Colon (tissue), 2 donors: ENCODE results near the gene TXLNB.

ENCODE experiments used
- FAIRE-seq: peaks from 2 replicates; lab custom pipeline; 2012; peaks lifted over from hg19 to GRCh38; lab: Jason Lieb, UNC
- donor health status: control.
- donor health status: control.

The TXLNB gene

DNA sequence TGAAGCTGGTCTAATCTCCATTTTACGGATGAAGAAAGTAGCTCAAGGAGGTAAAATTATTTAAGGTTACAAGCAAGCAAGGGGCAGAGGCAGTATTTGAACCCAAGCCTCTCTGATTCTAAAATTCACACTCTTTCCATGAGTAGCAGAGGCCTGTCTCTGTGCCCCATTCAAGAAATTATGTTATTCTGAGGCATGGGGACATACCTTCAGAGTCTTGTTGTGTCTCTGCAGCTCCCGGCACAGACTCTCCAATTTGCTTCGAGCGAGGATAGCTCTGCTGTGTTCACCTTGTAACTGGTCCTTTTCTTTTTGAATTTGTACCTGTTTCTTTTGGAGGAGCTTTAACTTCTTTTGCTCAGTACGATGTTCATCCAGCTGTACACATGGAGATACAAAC, 21.5 kb downstream of the TXLNB start:
- no peak for FAIRE-seq

DNA sequence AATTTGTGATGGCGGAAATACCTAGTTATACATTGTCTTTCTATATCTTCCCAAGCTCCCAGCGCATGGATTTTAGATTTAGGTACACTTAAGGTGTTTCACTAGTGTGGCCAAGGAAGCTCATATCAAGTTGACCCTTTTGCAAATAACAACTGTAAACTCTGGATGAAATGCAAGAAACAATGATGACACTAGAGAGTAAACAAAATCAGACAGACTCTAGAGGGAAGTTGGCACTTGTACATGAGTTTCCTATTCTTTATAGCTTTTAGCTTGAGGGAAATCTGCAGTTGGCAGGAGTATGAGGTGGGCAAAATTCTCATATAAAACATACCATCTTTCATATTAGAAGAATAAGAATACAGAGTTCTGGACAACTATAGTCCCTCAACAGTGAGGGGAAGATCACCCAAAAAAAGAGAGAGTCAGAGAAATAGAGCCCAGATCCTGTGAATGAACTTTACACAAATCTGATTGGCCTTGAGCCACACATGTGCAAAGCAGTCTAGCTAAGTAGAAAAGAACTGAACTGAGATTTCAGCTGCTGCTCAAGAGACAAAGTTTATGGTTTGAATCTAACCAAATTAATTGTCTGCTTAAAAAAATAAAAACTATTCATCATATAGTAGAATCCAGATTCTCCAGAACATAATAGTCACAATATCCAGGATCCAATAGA, 26.1 kb downstream of the TXLNB start:
- no peak for FAIRE-seq

DNA sequence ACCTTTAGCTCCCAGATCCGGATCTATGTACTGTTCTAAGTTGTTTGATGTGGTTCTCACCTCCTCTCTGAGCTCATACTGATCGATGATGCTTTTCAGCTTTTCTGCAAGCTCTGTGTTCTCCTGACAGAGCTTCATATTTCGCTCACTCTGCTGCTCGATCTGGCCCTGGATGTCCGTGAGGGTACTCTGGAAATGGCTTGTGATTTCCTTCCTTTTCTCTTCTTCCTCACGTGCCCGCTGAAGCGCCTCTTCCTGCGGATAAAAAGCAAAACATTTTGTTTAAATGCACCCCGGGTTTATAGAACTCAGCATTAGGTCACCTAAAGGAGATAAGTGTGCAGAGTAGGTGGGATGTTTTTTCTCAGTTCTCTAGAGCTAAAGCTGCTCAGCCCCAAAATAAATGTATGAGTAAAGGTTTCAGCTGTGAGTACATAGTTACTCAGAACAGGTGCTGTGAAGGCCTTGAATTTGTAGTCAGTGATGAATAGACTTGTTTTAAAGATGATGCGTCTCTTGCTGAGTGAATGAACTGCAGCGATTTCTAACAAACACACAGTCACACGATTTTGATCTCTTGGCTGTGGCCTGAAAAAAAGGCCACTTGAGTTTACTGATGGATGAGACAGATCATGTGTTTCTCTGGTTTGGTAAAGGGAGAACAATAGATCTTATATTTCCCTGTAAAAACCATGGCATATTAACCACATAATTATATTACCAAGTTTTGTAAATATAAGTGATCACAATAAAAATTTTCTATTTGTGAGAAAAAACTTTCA, 29.1 kb downstream of the TXLNB start:
- no peak for FAIRE-seq

DNA sequence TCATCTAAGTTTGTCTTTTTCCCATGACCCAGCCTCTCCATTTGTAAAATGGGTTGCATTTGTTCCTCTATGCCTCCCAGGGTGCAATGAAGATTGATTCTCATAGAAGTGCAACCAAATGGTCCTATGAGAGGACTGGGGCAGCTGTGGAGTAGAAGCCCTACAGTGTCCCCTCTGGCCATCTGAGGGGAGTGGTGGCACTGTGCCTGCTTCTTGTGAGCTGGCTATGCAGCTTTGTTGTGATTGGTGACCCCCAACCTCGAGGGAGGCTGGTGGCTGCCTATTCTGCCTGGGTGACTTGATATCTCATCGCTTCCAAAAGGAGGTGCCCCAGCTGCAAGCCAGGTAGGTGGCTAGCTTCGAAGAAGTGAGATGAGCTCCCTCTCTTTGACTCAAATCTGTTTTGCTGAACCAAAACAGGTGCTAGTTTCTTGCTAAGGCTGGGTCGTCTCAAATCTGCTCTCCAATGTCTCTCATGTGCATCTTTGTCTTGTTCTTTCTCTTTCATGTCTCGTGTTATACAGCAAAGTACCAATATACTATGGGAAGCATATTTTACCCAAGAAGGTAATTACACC, 33.9 kb downstream of the TXLNB start:
- no peak for FAIRE-seq

DNA sequence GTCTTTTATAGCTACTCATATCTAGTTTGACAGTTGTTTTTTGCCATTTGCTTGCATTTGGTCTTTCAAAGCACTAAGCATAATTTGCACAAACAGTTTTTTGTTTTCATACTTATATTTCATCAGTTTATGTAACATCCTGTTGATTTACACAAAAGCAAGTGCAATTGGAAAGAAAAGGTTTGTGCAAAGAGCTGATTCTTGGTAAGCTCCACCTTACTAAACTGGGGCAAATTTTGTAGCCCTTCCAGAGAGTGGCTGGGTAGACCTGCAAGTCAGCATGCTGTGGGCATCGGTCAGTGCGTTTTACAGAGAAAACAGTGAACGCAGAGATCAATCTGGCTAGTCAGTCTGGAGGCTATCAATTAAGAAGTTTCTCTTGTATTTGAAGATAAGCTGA, 34.5 kb downstream of the TXLNB start:
- no peak for FAIRE-seq

DNA sequence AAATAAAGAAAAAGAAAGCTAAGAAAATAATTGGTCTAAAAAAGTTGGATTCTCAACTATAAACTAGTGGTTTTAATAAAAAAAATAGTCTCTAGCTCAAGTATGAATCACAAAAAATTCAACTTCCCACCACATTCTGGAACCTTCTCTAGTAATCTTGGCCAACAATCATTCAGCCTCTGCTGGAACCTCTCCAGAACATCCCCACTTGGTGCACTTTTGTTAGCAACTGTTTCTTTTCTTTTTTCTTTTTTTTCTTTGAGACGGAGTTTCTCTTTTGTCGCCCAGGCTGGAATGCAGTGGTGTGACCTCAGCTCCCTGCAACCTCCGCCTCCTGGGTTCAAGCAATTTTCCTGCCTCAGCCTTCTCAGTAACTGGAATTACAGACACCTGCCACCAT, 35.7 kb downstream of the TXLNB start:
- no peak for FAIRE-seq

DNA sequence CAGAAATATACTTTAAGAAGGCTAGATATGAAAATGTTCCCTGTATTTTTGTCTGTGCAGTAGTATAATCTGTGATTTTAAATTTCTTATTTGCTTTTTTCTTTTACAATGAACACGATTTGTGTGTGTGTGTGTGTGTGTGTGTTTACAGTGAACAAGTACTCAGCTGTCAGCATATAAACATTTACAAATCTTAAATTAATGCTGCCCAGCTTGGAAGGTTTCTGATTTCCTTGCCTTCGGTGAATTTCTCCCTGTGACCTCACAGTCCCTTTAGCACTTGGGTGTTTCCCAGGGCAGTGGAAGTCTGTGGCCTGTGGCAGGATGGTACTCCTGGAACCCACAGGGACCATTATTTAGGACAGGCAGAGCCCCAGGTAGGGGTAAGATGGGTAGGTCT, 37.6 kb downstream of the TXLNB start:
- no peak for FAIRE-seq

DNA sequence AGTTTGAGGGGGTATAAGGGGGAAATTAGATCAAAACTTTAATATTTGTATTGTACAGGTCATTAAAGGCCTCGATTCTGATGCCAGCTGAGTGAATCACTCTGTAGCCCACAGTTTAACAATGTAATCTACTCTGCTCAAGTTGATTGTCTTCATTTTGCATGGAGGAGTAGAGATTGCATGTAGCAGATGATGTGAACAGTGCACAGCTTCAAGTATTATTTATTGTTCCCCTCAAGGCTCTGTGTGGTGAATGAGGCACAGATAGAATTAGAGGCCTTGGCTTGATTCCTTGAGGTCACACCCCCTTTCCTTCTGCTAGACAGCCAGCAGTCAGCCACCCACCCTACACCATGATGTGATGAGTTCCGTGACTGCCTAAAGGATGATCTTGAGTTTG, 38.1 kb downstream of the TXLNB start:
- no peak for FAIRE-seq

DNA sequence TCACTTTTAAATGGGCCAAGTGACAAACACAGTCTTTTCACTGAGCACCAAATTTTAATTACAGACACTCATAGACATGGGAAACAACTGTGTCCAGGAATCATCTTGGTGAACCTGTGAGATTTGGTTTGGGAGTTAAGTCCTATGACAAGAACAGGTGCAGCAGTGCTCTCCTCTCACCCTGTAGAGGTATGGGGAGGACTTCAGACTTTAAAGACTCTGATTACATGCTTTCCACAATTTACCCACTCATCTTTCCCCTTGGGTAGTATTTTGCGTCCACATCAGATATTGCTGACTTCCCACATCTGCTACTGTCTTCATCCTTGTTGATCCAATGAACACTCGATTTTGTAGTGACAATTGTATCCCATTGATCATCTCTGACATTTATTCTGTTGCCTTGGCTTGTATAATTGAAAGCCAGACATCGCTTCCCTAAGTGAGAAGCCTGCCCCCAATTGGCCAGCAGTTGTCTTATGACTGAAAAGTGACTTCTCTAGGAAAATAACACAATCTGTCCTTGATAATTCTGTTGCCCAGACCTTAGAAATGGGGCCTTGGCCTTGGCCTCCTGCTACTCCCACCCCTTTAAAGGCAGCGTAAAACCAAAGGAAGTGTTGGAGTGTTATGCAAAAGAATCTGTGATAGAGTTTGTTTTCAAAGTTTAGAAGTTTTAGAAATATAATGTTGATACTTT, 40.0 kb downstream of the TXLNB start:
- no peak for FAIRE-seq

DNA sequence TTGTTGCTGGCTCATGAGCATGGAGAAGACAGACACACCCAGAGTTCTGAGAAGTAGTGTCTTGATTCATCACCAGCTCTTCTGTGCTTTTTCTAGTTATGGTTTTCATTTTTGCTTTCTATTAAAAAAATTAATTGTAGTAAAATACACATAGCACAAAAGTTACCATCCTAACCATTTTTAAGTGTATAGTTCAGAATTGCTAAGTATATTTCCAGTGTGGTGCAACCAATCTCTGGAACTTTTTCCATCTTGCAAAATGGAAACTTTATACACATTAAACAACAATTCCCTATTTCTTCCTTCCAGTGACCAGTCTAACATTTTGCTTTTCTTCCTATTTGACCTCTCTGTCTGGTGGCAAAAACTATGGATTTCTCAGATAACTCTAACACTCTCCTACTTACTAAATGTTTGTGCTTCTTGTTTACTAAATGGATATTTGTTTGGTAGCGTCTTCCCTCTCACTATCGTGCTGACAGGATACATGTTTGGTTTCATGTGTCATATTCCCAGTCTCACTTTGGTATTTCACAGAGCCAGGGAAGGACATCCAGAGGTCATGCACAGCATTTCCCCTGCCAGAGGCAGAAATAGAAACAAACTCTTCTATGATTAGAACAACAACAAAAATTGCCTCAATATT, 40.6 kb downstream of the TXLNB start:
- FAIRE-seq, result no peak

DNA sequence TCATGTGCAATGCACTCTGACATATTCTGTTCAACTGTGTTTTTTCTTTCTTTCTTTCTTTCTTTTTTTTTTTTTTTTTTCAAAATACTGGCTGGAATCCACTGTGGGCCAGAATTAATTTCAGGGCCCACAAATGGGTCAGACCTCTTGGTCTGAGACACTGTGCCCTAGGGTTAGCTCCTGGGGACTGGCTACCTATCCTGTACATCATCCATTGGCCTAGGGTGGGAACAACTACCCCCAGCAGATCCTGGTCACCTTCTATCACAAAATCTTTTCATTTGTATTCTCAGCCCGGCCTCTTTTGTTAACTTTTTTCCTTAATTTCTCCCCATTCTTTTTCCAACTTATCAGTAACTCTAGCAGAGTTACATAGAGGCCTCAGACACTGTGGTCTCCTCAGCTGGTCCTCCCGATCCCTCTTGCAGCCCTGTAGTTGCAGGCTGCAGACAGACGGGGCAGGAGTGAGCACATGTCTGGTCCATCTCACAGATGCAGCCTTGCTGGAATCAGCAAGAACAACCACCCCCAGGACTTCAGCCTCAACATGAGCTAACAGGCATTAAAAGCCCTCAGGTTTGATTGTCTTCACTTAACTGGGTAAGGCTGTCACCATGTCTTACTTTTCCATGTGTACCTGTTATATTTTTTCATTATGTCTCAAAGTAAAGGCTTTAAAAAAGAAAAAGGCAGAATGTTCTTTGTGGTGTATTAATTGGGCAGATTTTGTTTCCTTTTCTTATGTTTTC, 41.3 kb downstream of the TXLNB start:
- no peak for FAIRE-seq

DNA sequence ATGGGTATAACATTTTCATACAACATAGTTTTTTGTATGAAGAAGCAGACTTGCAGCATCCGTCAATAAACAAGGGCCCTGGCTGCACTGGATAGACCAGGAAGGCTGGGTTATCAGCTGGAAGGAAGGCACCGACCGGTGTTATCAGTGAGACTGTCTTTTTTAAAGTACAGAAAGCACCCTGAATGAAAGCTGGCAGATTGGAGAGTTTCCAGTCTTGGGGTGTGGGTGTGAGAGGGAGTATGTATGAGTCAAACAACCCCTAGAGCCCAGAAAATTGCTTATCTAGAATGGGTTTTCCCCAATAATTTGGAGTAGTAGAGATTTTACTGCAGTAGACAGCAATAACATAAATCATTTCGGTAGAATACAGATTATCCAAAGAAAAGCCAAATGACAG, 42.4 kb downstream of the TXLNB start:
- FAIRE-seq, result no peak

DNA sequence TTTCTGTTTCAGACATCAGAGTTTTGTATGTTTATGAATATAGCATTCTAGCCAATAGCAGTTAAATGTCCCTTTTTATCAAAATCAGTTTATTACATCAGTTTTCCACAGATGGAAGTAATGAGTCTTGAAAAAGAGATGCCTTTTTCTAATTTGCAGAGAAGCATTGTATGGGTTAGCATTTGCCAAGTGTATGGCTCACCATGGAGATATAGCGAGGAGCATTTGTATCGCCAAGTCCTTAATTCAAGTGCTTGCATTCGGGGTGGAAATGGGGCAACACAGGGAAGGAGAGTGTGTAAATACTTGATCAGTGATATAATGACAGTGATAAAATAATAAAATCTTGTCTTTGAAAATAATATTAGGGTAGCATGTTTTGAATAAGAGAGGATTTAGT, 42.9 kb downstream of the TXLNB start:
- FAIRE-seq, result no peak

DNA sequence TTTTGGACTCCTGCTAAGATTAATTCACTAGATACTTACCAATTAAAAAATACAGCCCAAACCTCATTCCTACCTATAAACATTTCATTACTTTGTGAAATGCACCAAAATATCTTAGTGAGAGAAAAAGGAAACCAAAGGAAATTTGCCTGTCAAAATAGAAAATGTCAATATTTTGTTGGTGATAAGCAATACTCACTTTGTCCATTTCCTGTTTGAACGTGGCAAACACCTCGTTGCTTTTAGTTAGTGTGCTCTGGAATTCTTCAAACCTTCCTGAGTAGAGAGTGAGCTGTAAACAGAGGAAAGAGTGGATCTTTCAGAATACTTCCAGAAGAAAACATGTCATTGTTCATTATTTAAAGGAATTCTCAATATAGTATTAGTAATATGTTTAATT, 44.2 kb downstream of the TXLNB start:
- no peak for FAIRE-seq

DNA sequence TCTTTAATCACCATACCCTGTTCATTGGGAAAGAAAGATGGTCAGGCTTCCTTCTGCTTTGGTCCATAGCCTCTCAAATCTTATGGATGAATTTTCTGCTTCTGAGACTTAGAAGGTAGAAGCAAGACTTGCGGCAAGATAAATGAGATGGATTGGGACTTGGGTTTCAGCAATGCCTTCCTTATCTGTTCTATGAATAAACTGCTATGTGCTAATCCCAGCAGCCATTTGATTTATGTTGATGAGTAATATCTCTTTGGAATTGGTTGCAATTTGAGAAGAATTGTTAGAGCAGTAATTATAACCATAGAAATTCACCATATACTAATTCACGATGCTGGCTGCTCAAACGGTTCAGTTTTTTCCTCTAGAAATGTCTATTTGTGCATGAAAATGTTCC, 48.3 kb downstream of the TXLNB start:
- FAIRE-seq, result no peak

DNA sequence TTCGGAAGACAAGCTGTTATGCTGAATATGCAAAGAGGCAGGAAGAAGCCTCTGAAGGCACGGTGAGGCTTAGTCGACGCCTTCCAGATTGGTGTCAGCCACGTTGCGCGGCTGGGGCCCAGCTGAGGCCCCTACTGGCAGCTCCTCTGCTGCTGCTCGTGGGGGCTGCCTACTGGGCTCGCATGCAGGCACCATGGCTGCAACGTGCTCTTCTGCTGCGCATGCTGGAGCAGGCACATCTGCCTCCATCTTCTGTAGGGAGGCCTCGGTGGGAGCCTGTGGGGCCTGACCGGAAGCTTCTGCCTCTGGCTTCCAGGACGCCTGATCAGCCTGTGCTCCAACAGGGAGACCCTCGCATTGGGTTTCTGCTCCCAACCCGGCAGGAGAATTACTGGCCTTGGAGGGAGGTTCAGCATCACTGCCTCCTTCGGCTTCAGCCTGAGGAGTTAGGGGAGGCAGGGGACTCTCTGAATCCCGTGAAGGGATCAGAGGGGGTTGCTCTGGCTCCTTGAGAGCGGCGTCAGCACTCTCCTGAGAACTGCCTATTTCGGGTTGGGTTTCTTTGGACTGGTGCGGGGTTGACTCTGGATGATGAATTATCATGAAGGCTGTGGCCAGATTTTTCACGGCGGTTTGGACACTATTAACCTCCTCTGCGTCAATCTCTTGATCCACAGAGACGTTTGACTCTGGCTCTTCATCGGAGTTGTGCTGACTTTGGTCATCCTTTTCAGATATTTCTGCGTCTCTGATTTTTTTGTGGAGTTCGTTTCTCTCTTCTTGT, 49.1 kb downstream of the TXLNB start:
- FAIRE-seq, result no peak

DNA sequence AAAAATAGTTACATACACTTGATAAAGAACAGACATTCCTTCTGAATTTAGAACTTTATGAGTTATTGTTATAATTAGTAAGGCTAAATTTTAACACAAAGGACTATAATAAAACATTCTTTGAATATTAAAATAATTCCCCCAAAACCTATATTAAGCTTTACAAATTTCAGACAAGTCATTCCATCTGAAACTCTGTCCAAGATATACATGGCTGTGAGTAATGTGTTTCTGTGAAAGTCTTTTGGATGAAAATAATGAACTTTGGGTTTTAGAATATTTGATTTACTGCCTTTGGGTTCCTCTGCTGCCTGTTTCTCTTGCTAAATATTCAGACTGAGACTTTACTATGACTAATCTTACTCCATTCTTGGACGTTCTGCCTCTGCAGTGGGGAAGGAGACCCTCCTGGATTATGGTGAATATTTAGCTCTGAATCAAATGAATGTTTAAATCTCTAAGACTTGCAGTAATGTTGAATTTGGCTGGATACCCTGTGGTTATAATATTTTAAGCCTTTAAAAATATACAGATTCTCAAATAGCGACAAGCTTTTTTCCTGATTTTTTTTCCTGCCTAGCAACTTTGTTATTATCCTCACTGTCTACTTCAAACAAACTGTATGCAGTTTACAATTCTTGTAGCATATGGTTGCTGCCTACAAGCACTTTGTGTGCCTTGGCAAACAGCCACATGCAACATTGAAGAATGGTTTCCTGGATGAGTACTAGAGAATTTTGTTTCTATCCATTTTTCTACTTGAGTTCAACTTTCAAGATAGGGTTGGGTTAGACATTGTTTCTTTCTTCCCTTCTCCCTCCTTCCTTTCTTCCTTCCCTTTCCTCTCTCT, 51.4 kb downstream of the TXLNB start:
- FAIRE-seq, result no peak

DNA sequence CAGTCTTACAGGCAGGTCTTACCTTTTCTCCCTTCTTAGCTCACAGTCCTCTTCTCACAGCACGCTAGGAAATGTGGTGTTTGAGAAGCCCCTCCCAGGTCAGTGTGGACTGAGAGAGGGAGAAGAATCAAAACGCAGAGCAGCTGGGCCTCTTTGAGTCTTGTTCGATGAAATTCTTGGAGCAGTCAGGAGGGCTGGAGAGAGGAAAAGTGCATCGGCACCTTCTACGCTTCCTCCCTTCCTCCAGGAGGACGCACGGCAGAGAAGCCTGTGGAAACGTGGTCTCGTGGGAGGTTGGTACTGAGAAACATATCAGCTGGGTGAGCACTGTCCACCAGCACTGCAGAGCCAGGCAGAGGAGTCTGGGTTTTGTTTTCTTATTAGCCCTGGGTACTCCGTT, 52.7 kb downstream of the TXLNB start:
- no peak for FAIRE-seq

DNA sequence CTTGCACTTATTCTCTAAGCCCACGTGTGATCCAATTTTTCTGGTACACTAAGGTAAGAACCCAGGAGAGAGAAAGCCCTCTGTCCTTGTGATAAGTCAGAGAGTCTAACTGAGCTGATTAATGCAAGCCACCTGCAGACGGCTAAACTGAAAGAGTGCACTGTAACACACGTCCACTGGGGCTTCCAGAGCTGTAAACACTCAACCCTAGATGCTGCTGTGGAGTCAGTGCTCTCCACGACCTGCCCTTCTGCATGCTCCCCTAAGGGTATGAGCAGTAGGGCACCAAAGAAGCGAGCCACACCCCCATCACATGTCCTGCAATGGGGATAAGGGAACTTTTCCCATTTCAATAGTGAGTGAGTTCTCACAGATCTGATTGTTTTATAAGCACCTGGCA, 55.7 kb downstream of the TXLNB start:
- no peak for FAIRE-seq

DNA sequence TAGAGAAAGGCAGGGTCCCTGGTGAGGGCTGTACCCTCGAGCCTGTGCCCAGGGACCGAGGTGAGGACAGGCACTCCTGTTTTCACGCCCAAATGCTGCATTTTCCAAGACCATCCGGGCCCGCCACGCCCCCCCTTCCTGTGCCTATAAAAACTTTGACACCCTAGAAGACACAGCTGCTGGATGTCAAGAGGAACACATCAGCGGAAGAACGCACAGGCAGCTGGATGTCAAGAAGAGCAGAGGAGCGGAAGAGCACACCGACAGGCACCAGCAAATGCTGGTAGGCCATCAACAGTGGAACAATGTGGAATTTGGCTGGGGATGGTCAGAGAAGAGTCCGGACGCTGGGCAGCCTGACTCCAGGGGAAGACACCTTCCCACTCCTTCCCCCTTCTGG, 56.1 kb downstream of the TXLNB start:
- FAIRE-seq, result no peak
